ENCODE results near the gene THRAP3. TPM values are rescaled to one million over a fixed set of nuclear protein-coding genes. Genes with fewer than 3 reads are reported as not detected.

THRAP3 gene
- total RNA-seq, 1 experiment from 2014 or later = 160 TPM

- TF ChIP-seq, protein P1, sequence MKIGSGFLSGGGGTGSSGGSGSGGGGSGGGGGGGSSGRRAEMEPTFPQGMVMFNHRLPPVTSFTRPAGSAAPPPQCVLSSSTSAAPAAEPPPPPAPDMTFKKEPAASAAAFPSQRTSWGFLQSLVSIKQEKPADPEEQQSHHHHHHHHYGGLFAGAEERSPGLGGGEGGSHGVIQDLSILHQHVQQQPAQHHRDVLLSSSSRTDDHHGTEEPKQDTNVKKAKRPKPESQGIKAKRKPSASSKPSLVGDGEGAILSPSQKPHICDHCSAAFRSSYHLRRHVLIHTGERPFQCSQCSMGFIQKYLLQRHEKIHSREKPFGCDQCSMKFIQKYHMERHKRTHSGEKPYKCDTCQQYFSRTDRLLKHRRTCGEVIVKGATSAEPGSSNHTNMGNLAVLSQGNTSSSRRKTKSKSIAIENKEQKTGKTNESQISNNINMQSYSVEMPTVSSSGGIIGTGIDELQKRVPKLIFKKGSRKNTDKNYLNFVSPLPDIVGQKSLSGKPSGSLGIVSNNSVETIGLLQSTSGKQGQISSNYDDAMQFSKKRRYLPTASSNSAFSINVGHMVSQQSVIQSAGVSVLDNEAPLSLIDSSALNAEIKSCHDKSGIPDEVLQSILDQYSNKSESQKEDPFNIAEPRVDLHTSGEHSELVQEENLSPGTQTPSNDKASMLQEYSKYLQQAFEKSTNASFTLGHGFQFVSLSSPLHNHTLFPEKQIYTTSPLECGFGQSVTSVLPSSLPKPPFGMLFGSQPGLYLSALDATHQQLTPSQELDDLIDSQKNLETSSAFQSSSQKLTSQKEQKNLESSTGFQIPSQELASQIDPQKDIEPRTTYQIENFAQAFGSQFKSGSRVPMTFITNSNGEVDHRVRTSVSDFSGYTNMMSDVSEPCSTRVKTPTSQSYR (CRISPR knock-in tag; IDR thresholded peaks at IDR 0.05) = no peak
- no peak for TF ChIP-seq ATF3 (CRISPR knock-in tag; conservative IDR thresholded peaks at IDR 0.05)
- TF ChIP-seq ZNF121 (CRISPR knock-in tag; IDR thresholded peaks at IDR 0.05) = no peak
- no peak for TF ChIP-seq SOX15 (CRISPR knock-in tag; IDR thresholded peaks at IDR 0.05)
- no peak; the same call in 1 of the 2 replicates for TF ChIP-seq FOXP1 (CRISPR knock-in tag; IDR thresholded peaks at IDR 0.05; ENCODE audit: borderline replicate concordance)
- TF ChIP-seq, protein P2, sequence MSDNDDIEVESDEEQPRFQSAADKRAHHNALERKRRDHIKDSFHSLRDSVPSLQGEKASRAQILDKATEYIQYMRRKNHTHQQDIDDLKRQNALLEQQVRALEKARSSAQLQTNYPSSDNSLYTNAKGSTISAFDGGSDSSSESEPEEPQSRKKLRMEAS (CRISPR knock-in tag; IDR thresholded peaks at IDR 0.05) = peak; percentile 75
- no peak for TF ChIP-seq GRHL2 (CRISPR knock-in tag; IDR thresholded peaks at IDR 0.05; ENCODE audit: insufficient replicate concordance, severe bottlenecking)
- TF ChIP-seq, protein P3, sequence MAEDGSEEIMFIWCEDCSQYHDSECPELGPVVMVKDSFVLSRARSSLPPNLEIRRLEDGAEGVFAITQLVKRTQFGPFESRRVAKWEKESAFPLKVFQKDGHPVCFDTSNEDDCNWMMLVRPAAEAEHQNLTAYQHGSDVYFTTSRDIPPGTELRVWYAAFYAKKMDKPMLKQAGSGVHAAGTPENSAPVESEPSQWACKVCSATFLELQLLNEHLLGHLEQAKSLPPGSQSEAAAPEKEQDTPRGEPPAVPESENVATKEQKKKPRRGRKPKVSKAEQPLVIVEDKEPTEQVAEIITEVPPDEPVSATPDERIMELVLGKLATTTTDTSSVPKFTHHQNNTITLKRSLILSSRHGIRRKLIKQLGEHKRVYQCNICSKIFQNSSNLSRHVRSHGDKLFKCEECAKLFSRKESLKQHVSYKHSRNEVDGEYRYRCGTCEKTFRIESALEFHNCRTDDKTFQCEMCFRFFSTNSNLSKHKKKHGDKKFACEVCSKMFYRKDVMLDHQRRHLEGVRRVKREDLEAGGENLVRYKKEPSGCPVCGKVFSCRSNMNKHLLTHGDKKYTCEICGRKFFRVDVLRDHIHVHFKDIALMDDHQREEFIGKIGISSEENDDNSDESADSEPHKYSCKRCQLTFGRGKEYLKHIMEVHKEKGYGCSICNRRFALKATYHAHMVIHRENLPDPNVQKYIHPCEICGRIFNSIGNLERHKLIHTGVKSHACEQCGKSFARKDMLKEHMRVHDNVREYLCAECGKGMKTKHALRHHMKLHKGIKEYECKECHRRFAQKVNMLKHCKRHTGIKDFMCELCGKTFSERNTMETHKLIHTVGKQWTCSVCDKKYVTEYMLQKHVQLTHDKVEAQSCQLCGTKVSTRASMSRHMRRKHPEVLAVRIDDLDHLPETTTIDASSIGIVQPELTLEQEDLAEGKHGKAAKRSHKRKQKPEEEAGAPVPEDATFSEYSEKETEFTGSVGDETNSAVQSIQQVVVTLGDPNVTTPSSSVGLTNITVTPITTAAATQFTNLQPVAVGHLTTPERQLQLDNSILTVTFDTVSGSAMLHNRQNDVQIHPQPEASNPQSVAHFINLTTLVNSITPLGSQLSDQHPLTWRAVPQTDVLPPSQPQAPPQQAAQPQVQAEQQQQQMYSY (CRISPR knock-in tag; IDR thresholded peaks at IDR 0.05) = peak; percentile 62; the same call in 1 of the 2 replicates
- 0 out of 2 replicates have a peak, but pooled peaks have one; percentile 32 for TF ChIP-seq ARID4B (CRISPR knock-in tag; IDR thresholded peaks at IDR 0.05; ENCODE audit: borderline replicate concordance)
- no peak for TF ChIP-seq TCF7 (CRISPR knock-in tag; IDR thresholded peaks at IDR 0.05; ENCODE audit: low read depth)
- TF ChIP-seq GABPB1 (CRISPR knock-in tag; IDR thresholded peaks at IDR 0.05) = no peak
- TF ChIP-seq CREM (CRISPR knock-in tag; IDR thresholded peaks at IDR 0.05) = no peak
- peak; percentile 31; the same call in 1 of the 2 replicates for TF ChIP-seq SP1 (CRISPR knock-in tag; conservative IDR thresholded peaks at IDR 0.05)
- no peak for TF ChIP-seq ZNF671 (CRISPR knock-in tag; IDR thresholded peaks at IDR 0.05)
- TF ChIP-seq, protein P4, sequence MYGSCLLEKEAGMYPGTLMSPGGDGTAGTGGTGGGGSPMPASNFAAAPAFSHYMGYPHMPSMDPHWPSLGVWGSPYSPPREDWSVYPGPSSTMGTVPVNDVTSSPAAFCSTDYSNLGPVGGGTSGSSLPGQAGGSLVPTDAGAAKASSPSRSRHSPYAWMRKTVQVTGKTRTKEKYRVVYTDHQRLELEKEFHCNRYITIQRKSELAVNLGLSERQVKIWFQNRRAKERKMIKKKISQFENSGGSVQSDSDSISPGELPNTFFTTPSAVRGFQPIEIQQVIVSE (CRISPR knock-in tag; IDR thresholded peaks at IDR 0.05; ENCODE audit: borderline replicate concordance) = no peak
- TF ChIP-seq, protein P5, sequence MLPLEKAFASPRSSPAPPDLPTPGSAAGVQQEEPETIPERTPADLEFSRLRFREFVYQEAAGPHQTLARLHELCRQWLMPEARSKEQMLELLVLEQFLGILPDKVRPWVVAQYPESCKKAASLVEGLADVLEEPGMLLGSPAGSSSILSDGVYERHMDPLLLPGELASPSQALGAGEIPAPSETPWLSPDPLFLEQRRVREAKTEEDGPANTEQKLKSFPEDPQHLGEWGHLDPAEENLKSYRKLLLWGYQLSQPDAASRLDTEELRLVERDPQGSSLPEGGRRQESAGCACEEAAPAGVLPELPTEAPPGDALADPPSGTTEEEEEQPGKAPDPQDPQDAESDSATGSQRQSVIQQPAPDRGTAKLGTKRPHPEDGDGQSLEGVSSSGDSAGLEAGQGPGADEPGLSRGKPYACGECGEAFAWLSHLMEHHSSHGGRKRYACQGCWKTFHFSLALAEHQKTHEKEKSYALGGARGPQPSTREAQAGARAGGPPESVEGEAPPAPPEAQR (CRISPR knock-in tag; IDR thresholded peaks at IDR 0.05) = no peak
- no peak for TF ChIP-seq ATF2 (CRISPR knock-in tag; IDR thresholded peaks at IDR 0.05; ENCODE audit: borderline replicate concordance, low read depth)
- TF ChIP-seq, protein P6, sequence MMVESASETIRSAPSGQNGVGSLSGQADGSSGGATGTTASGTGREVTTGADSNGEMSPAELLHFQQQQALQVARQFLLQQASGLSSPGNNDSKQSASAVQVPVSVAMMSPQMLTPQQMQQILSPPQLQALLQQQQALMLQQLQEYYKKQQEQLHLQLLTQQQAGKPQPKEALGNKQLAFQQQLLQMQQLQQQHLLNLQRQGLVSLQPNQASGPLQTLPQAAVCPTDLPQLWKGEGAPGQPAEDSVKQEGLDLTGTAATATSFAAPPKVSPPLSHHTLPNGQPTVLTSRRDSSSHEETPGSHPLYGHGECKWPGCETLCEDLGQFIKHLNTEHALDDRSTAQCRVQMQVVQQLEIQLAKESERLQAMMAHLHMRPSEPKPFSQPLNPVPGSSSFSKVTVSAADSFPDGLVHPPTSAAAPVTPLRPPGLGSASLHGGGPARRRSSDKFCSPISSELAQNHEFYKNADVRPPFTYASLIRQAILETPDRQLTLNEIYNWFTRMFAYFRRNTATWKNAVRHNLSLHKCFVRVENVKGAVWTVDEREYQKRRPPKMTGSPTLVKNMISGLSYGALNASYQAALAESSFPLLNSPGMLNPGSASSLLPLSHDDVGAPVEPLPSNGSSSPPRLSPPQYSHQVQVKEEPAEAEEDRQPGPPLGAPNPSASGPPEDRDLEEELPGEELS (CRISPR knock-in tag; IDR thresholded peaks at IDR 0.05) = peak; percentile 24; the same call in 1 of the 2 replicates
- TF ChIP-seq ZNF138 (CRISPR knock-in tag; conservative IDR thresholded peaks at IDR 0.05) = no peak
- peak; percentile 59 for TF ChIP-seq ETV6 (CRISPR knock-in tag; IDR thresholded peaks at IDR 0.05)
These were observed 45.6 kb upstream of the THRAP3 start (continued) for GRCh38 chr1:36178471-36179219.
